Fibroblast of upper back skin (primary cell): ENCODE data around the gene DUSP28.
"Not testable (repeated sequence)": the region's sequence is repeated elsewhere in the genome, so short reads cannot be mapped to it uniquely, and the experiment has no call there.

Source experiments
- DNase-seq: peaks from one replicate; pipeline ENCODE4 v3.0.0-alpha.2; 2013

The DUSP28 gene

GRCh38 chr2:240528406-240529040 lies 31.6 kb upstream of the DUSP28 start:
- no peak for DNase-seq

DNA sequence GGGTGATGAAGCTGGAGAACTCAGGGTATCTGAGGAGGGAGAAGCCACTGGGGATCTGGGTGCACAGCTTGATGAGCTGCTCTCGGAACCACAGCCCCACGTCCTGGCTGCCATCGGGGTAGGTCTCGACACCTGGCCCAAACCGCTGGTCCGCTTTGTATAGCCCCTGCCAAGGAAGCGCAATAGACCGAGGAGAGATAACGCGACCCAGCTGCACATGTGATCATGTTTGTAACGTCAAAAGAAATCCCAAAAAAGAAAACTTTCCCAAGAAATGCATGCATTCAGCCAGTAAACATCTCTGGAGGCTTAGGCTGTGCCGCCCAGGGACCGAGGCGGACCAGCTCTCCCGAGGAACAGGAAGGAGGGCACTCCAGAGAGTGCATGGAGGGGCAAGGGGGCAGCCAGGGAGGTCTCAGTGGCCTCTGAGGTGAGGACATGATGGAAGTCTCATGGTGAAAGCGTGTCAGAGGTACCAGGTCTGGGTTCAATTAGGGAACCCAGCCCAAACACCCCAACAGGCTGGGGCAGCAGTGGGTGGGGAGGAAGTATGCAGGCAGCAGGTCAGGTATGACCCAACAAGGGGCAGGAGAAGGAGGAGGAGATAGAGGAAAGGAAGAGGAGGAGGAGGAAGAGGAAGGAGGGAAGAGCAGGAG lies 30.7 kb upstream of the DUSP28 start:
- DNase-seq, result no peak

DNA sequence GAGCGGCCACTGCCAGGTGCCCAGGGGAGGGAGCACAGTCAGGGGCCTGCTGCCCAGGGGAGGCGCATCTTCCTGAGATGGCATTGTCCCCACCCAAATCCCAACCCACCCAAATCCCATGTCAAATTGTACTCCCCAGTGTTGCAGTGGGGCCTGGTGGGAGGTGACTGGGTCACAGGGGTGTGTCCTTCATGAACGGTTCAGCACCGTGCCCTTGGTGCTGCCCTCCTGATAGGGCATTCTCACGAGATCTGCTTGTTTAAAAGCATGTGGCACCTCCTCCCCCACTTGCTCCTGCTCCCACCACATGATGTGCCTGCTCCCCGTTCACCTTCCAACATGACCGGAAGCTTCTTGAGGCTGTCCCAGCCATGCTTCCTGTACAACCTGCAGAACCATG lies 30.0 kb upstream of the DUSP28 start:
- no peak for DNase-seq

DNA sequence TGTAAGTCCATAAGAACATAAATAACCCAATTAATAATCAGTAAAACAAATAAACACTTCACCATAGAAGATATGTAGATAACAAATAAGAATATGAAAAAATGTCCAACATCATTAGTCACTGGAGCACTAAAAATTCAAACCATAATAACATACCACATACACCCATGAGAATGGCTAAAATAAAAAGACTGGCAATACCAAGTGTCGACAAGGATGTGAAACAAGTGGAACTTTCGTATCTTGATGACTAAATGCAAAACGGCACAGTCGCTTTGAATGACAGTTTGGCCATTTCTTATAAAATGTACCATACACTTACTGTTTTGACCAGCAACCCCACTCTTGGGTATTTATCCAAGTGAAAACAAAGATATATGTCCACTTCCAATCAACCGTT lies 29.1 kb upstream of the DUSP28 start:
- no peak for DNase-seq

DNA sequence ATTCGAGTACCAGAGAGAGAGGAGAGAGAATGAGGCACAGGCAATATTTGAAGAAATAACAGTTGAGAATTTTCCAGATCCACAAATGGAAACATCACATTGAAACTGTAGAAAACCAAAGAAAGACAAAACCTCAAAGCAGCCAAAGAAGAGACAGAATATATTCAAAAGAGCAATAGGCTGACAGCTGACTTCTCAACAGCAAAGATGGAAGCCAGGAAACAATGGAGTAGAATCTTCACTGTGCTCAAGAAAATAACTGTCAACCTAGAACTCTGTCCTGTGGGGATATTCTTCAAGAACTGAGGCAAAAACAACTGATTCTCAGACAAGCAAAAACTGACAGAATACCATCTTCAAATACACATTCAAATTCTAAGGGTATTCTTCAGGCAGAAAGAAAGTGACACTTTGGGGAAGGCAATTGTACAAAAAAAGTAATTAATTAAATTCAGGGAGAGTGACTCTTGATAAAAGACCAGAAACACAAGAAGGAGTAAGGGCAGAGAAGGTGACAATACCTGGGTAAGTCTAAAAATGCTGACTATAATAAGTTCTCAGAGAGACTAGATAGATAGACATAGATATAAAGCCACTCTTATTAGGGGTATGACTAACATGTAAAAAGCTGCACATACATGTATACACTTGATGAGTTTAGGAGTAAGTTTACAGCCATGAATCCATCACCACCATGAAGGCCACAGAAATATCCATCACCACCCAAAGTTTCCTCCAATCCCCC lies 28.0 kb upstream of the DUSP28 start:
- no peak for DNase-seq

DNA sequence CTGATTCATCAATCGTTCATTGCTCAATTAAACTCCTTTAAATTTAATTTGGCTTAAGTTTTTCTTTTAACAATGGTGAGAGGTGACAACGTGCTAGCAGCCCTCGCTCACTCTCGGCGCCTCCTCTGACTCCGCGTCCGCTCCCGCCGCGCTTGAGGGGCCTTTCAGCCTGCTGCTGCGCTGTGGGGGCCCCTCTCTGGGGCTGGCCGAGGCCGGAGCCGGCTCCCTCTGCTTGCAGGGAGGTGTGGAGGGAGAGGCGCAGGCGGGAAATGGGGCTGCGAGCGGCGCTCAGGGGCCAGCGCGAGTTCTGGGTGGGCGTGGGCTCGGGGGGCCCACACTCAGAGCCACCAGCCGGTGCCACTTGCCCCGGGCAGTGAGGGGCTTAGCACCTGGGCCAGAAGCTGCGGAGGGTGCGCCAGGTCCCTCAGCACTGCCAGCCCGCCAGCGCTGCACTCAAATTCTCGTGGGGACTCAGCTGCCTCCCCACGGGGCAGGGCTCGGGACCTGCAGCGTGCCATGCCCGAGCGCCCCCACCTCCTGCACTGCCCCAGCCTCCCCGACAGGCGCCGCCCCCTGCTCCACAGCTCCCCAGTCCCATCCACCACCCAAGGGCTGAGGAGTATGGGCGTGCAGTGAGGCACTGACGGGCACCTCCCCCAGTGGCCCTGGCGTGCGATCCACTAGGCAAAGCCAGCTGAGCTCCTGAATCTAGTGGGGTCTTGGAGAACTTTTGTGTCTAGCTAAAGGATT lies 22.0 kb upstream of the DUSP28 start:
- DNase-seq, result no peak

DNA sequence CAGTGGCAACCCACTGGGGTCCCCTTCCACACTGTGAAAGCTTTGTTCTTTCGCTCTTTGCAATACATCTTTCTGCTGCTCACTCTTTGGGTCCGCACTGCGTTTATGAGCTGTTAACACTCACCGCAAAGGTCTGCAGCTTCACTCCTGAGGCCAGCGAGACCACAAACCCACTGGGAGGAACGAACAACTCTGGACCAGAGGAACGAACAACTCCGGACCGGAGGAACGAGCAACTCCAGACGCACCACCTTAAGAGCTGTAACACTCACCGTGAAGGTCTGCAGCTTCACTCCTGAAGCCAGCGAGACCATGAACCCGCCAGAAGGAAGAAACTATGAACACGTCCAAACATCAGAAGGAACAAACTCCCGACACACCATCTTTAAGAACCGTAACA lies 21.1 kb upstream of the DUSP28 start:
- DNase-seq, result not testable (repeated sequence)

DNA sequence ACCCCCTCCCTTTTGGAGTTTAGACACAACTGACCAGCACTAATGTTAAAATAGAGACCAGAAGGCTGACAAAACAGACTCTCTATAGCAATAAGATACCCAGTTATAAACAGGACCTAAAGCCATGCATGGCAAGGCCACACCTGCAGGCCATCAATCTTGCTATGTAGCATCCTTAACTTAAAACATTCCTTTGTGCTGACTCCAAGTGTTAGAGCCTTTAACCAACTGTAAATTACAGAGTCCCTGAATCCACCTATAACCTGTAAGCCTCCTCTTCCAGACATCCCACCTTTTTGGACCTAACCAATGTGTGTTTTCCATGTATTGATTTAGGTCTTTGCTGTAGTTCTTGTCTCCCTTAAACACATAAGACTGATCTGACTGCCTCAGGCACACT lies 20.3 kb upstream of the DUSP28 start:
- no peak for DNase-seq

- no peak for DNase-seq
These were observed 8.9 kb upstream of the DUSP28 start for GRCh38 chr2:240551288-240551687.

GRCh38 chr2:240551811-240552210 lies 8.3 kb upstream of the DUSP28 start:
- DNase-seq, result no peak

DNA sequence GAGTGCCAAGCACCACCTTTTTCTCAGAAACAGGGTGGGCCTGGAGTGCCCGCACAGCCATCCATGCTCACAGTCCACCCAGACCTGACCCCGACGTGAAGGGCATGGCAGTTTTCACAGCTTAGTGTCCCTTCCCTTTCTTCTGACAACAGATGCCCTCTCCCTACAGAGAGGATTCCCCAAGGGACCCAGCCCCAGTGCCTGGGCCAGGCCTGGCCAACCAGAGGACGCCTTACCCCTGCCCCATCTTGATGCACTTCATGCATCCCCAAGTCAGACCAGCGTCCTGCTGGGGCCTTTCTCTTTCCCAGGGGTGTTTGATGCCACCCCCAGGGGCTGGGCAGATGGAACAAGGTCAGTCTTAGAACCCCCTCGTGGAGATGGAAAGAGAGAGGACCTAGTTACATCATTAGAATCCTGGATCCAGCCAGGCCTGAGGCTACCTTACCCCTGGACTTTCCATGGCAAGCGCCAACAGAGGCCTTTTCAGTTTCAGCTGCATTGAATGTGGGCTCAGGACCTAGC lies 6.1 kb upstream of the DUSP28 start:
- no peak for DNase-seq

GRCh38 chr2:240554767-240555493 lies 5.2 kb upstream of the DUSP28 start:
- no peak for DNase-seq

DNA sequence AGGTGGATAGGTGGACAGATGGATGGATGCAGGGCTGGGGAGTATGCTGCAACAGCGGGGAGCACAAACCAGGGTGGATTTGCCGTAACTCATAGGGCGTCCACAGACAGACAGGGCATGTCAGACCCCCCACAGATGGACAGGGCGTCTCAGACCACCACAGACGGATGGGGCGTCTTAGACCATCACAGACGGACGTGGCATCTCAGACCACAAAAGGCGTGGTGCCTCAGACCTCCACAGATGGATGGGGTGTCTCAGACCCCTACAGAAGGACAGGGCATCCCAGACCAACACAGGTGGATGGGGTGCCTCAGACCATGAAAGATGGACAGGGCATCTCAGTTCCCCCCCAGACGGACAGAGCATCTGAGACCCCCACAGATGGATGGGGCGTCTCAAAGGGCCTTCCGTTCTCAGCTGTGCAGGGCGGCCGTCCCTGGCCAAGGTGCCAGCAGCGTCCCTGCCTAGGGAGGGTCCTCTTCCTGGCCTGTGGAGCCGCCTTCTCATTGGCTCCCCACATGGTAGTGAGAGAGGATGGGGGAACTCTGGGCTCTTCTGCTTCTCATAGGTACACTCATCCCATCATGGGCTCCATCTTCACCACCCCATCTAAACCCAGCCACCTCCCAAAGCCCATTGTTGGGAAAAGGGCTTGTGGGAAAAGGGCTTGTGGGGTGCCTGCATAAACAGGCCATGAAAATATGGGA lies 4.5 kb upstream of the DUSP28 start:
- DNase-seq, result no peak

DNA sequence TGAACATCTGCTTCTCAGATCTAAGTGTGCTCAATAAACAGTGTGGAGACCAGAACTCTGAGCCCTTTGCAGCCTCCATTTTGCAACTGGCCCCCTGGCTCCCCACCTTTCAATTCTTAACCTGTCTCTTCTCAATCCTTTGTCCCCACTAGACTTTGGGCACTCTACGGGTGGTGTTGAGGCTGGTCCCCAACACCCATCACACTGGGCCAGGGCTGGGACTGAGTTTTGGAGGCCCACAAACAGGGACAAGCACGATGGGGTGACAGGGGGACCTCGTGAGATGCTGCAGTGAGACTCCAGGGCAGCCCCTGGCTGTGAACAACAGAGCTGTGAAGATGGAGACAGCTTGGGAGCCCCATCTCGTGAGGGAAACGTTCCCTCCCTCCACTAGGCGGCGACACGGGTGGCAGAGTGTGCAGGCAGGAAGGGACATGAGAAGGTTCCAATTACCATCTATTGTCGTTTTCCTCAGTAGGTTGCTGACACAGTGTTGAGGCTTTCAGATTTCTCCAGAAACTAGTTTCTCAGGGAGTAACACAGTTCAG lies 3.5 kb upstream of the DUSP28 start:
- DNase-seq, result peak; percentile 39

DNA sequence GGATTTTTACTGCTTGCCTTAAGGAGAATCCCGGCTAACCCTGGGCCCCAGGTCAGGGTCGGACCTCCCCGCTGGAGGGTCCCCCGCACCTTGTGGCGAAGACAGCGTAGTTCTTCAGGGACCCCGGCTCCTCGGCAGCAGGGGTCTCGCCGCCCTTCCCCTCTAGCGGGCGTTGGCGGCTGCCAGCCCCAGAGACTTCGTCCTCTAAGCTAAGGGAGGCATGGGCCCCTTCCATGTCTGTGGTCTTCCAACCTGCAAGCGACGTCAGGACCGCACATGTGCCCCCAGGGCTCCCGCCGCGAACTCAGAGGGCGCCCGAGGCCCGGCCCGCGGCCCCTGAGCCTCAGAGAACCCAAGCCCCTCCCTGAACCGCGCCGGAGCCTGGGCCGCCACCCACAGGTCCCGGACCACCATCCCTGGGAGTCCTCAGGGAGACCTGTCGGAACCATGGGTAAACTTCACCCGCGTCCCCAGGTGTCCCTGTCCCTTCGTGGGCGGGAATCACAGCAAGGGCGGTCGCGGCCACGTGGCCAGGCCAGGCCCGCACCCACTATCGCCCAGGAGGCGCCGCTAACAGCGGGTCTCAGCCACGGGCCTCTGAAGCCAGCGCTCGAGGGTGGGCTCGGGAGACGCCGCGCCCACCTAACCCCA lies 2.9 kb upstream of the DUSP28 start:
- DNase-seq, result no peak

- peak; percentile 67 for DNase-seq
These were observed 2.3 kb upstream of the DUSP28 start, which contains the start of gene ANKMY1 for GRCh38 chr2:240557808-240558207. Gene ANKMY1 (minus strand): TSS chr2:240557988. CDS start chr2:240557335, 653 bp downstream.

- no peak for DNase-seq
These were observed 1.9 kb upstream of the DUSP28 start for GRCh38 chr2:240558236-240558761.

DNA sequence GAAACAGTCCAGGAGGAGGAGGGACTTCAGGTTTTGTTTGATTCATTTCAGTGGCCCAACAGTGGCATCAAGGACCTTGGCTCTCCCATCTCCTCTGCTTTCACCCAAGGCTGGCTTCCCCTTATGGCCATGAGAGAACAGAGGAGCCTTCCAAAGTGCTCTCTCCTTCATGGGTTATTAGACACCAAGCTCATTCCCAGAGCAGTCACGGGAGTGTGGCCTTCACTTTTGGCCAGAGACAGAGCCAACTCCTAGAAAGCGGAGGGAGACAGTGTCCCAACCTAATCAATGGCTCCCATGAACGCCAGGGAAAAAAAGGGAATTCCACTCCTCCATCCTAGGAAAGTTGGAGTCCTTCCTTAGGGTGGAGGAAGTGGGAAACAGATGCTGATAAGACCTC lies 871 bp upstream of the DUSP28 start:
- no peak for DNase-seq

GRCh38 chr2:240560480-240561324 lies 545 bp downstream of the DUSP28 start:
- peak; percentile 98 for DNase-seq
